Activated T-helper 17 cell treated with anti-CD3 and anti-CD28 coated beads, Interleukin-2, amount 50 U/mL, for 72 hours (primary cell): Measurements from ENCODE around the gene ZNF385D. TPM values are rescaled to one million over a fixed set of nuclear protein-coding genes. Genes with fewer than 3 reads are reported as not detected.

Source experiments
- ATAC-seq: fragments of 150-1000 bp; cut with Tn5 transposase; replicated peaks from 2 replicates; pipeline ENCODE4 v1.10.0; 2021; ENCODE audit warnings: mild to moderate bottlenecking, moderate library complexity
- H3K27ac Mint-ChIP-seq: one replicate; pipeline ENCODE4 v1.8.0; 2022; ENCODE audit warnings: mixed read lengths
- H3K27me3 Mint-ChIP-seq: one replicate; pipeline ENCODE4 v1.8.0; 2022; ENCODE audit warnings: mixed read lengths
- H3K36me3 Mint-ChIP-seq: one replicate; pipeline ENCODE4 v1.8.0; 2022; ENCODE audit warnings: low read depth, mild to moderate bottlenecking, mixed read lengths
- H3K4me1 Mint-ChIP-seq: one replicate; pipeline ENCODE4 v1.8.0; 2022; ENCODE audit warnings: mixed read lengths
- H3K4me3 Mint-ChIP-seq: one replicate; pipeline ENCODE4 v1.8.0; 2022; ENCODE audit warnings: mild to moderate bottlenecking, mixed read lengths
- H3K9me3 Mint-ChIP-seq: one replicate; pipeline ENCODE4 v1.8.0; 2022; ENCODE audit warnings: mixed read lengths
- total RNA-seq, 2 donors: library from RNA; stranded (reverse); gene quantifications; one replicate each; pipeline ENCODE4 v1.2.3, GENCODE V29; 2022

The ZNF385D gene
- total RNA-seq, 2 donors from 2014 or later = not detected

GRCh38 chr3:21561472-21561871, 189.5 kb downstream of the ZNF385D start:
- no peak for ATAC-seq
- H3K4me3 Mint-ChIP-seq = no peak overlapping the region
- no peaks in the 10 kb centered on the region for H3K27me3 Mint-ChIP-seq
- H3K36me3 Mint-ChIP-seq = no peaks in the 10 kb centered on the region
- H3K27ac Mint-ChIP-seq = no peak overlapping the region
- H3K9me3 Mint-ChIP-seq = peaks cover 19% of the 10 kb centered on the region
- H3K4me1 Mint-ChIP-seq = no peaks in the 10 kb centered on the region

GRCh38 chr3:21551019-21551418, 200.0 kb downstream of the ZNF385D start:
- H3K27ac Mint-ChIP-seq = no peak overlapping the region
- ATAC-seq = no peak
- peaks cover 9% of the 10 kb centered on the region for H3K9me3 Mint-ChIP-seq
- no peaks in the 10 kb centered on the region for H3K4me1 Mint-ChIP-seq
- H3K4me3 Mint-ChIP-seq = no peak overlapping the region
- no peaks in the 10 kb centered on the region for H3K27me3 Mint-ChIP-seq
- H3K36me3 Mint-ChIP-seq = no peaks in the 10 kb centered on the region

GRCh38 chr3:21544076-21544462, 206.9 kb downstream of the ZNF385D start:
- peaks cover 3% of the 10 kb centered on the region for H3K9me3 Mint-ChIP-seq
- H3K4me1 Mint-ChIP-seq = no peaks in the 10 kb centered on the region
- H3K27me3 Mint-ChIP-seq = no peaks in the 10 kb centered on the region
- no peak overlapping the region for H3K4me3 Mint-ChIP-seq
- no peaks in the 10 kb centered on the region for H3K36me3 Mint-ChIP-seq
- no peak overlapping the region for H3K27ac Mint-ChIP-seq
- ATAC-seq = no peak

GRCh38 chr3:21543380-21544075, 207.5 kb downstream of the ZNF385D start:
- Mint-ChIP-seq H3K4me3 (no peak overlapping the region), H3K9me3 (peaks cover 3% of the 10 kb centered on the region), H3K27ac (no peak overlapping the region), H3K27me3 (no peaks in the 10 kb centered on the region), H3K36me3 (no peaks in the 10 kb centered on the region), H3K4me1 (no peaks in the 10 kb centered on the region)
- no peak for ATAC-seq

- no peaks in the 10 kb centered on the region for H3K27me3 Mint-ChIP-seq
- no peak overlapping the region for H3K27ac Mint-ChIP-seq
- no peaks in the 10 kb centered on the region for H3K4me1 Mint-ChIP-seq
- no peak overlapping the region for H3K4me3 Mint-ChIP-seq
- no peaks in the 10 kb centered on the region for H3K36me3 Mint-ChIP-seq
- ATAC-seq = no peak
- peaks cover 3% of the 10 kb centered on the region for H3K9me3 Mint-ChIP-seq
Observed at GRCh38 chr3:21542656-21543379, 208.2 kb downstream of the ZNF385D start.

- H3K4me3 Mint-ChIP-seq = no peak overlapping the region
- H3K36me3 Mint-ChIP-seq = no peaks in the 10 kb centered on the region
- H3K4me1 Mint-ChIP-seq = no peaks in the 10 kb centered on the region
- no peaks in the 10 kb centered on the region for H3K9me3 Mint-ChIP-seq
- no peak overlapping the region for H3K27ac Mint-ChIP-seq
- no peak for ATAC-seq
- H3K27me3 Mint-ChIP-seq = no peaks in the 10 kb centered on the region
Observed at GRCh38 chr3:21540265-21540664, 210.7 kb downstream of the ZNF385D start.

- H3K4me3 Mint-ChIP-seq = no peak overlapping the region
- no peak for ATAC-seq
- no peak overlapping the region for H3K27ac Mint-ChIP-seq
- H3K4me1 Mint-ChIP-seq = no peaks in the 10 kb centered on the region
- no peaks in the 10 kb centered on the region for H3K27me3 Mint-ChIP-seq
- H3K36me3 Mint-ChIP-seq = no peaks in the 10 kb centered on the region
- peaks cover 11% of the 10 kb centered on the region for H3K9me3 Mint-ChIP-seq
Observed at GRCh38 chr3:21534462-21534861, 216.5 kb downstream of the ZNF385D start.

GRCh38 chr3:21533002-21533401, 218.0 kb downstream of the ZNF385D start:
- Mint-ChIP-seq H3K27ac (no peak overlapping the region), H3K9me3 (peaks cover 13% of the 10 kb centered on the region), H3K36me3 (no peaks in the 10 kb centered on the region), H3K27me3 (no peaks in the 10 kb centered on the region), H3K4me3 (no peak overlapping the region), H3K4me1 (no peaks in the 10 kb centered on the region)
- ATAC-seq = no peak

- Mint-ChIP-seq H3K9me3 (peaks cover 13% of the 10 kb centered on the region), H3K4me1 (no peaks in the 10 kb centered on the region), H3K4me3 (no peak overlapping the region), H3K36me3 (no peaks in the 10 kb centered on the region), H3K27me3 (no peaks in the 10 kb centered on the region), H3K27ac (no peak overlapping the region)
- ATAC-seq = no peak
Observed at GRCh38 chr3:21531909-21532308, 219.1 kb downstream of the ZNF385D start.

- Mint-ChIP-seq H3K9me3 (peaks cover 19% of the 10 kb centered on the region), H3K4me1 (no peaks in the 10 kb centered on the region), H3K27me3 (no peaks in the 10 kb centered on the region), H3K27ac (no peak overlapping the region), H3K4me3 (no peak overlapping the region), H3K36me3 (no peaks in the 10 kb centered on the region)
- ATAC-seq = no peak
Observed at GRCh38 chr3:21528291-21528995, 222.6 kb downstream of the ZNF385D start.

GRCh38 chr3:21526461-21526860, 224.5 kb downstream of the ZNF385D start:
- peaks cover 15% of the 10 kb centered on the region for H3K9me3 Mint-ChIP-seq
- no peaks in the 10 kb centered on the region for H3K36me3 Mint-ChIP-seq
- no peak overlapping the region for H3K27ac Mint-ChIP-seq
- no peak overlapping the region for H3K4me3 Mint-ChIP-seq
- ATAC-seq = no peak
- no peaks in the 10 kb centered on the region for H3K4me1 Mint-ChIP-seq
- no peaks in the 10 kb centered on the region for H3K27me3 Mint-ChIP-seq

- H3K36me3 Mint-ChIP-seq = no peaks in the 10 kb centered on the region
- no peaks in the 10 kb centered on the region for H3K27me3 Mint-ChIP-seq
- H3K27ac Mint-ChIP-seq = no peak overlapping the region
- no peak for ATAC-seq
- H3K9me3 Mint-ChIP-seq = peaks cover 6% of the 10 kb centered on the region
- no peak overlapping the region for H3K4me3 Mint-ChIP-seq
- no peaks in the 10 kb centered on the region for H3K4me1 Mint-ChIP-seq
Observed at GRCh38 chr3:21524133-21524532, 226.9 kb downstream of the ZNF385D start.

- H3K27me3 Mint-ChIP-seq = no peaks in the 10 kb centered on the region
- H3K27ac Mint-ChIP-seq = no peak overlapping the region
- no peaks in the 10 kb centered on the region for H3K4me1 Mint-ChIP-seq
- peaks cover 3% of the 10 kb centered on the region for H3K9me3 Mint-ChIP-seq
- H3K36me3 Mint-ChIP-seq = no peaks in the 10 kb centered on the region
- no peak overlapping the region for H3K4me3 Mint-ChIP-seq
- no peak for ATAC-seq
Observed at GRCh38 chr3:21520106-21520963, 230.7 kb downstream of the ZNF385D start.

- Mint-ChIP-seq H3K27ac (no peak overlapping the region), H3K4me3 (no peak overlapping the region)
Observed at GRCh38 chr3:21517184-21517583, 233.8 kb downstream of the ZNF385D start.

More at GRCh38 chr3:21517184-21517583, 233.8 kb downstream of the ZNF385D start:
- no peaks in the 10 kb centered on the region for H3K4me1 Mint-ChIP-seq
- no peaks in the 10 kb centered on the region for H3K27me3 Mint-ChIP-seq
- H3K9me3 Mint-ChIP-seq = peaks cover 3% of the 10 kb centered on the region
- ATAC-seq = no peak
- no peaks in the 10 kb centered on the region for H3K36me3 Mint-ChIP-seq
